Right atrium auricular region (tissue), 2 donors: Measurements from ENCODE around the gene H2BK1. TPM values are rescaled to one million over a fixed set of nuclear protein-coding genes. Genes with fewer than 3 reads are reported as not detected.

Experiments
- DNase-seq: peaks from one replicate; pipeline ENCODE4 v3.0.0-alpha.2; 2019; ENCODE audit warnings: low spot score
- H3K27ac ChIP-seq, 2 donors: fragments of 200-600 bp; sonication (generic); 1 replicate in 1 of 2; 2 replicates in 1 of 2; pipeline ENCODE4 v1.5.1; 2016 to 2019
- H3K27me3 ChIP-seq, 2 donors: fragments of 200-600 bp; sonication (generic); one replicate each; pipeline versions ENCODE4 v1.5.1 to v1.6.0; 2017 to 2019
- H3K36me3 ChIP-seq: fragments of 200-600 bp; sonication (generic); one replicate; pipeline ENCODE4 v1.5.1; 2016
- H3K4me1 ChIP-seq, 2 donors: fragments of 200-600 bp; sonication (generic); one replicate each; pipeline versions ENCODE4 v1.5.1 to v1.6.0; 2017 to 2019
- H3K4me3 ChIP-seq, 2 donors: fragments of 200-600 bp; sonication (generic); 1 replicate in 1 of 2; 2 replicates in 1 of 2; pipeline ENCODE4 v1.5.1; 2017 to 2019; ENCODE audit warnings: mild to moderate bottlenecking in 1 of 2, moderate library complexity in 1 of 2
- H3K9me3 ChIP-seq, 2 donors: fragments of 200-600 bp; sonication (generic); one replicate each; pipeline ENCODE4 v1.5.1; 2019
- total RNA-seq, 2 donors: library from RNA; depleted of rRNA; stranded (reverse); fragments of >200 nt; gene quantifications; one replicate each; pipeline ENCODE4 v1.1.0, GENCODE V29; 2016
- TF ChIP-seq, protein P1 (sequence below), 2 donors: fragments of 200-600 bp; sonication (generic); IDR thresholded peaks; one replicate each; pipeline ENCODE4 v1.5.1; 2019; ENCODE audit warnings: antibody characterized with exemption in 2 of 2

Gene H2BK1
- total RNA-seq, 2 donors from 2014 or later = not detected

DNA sequence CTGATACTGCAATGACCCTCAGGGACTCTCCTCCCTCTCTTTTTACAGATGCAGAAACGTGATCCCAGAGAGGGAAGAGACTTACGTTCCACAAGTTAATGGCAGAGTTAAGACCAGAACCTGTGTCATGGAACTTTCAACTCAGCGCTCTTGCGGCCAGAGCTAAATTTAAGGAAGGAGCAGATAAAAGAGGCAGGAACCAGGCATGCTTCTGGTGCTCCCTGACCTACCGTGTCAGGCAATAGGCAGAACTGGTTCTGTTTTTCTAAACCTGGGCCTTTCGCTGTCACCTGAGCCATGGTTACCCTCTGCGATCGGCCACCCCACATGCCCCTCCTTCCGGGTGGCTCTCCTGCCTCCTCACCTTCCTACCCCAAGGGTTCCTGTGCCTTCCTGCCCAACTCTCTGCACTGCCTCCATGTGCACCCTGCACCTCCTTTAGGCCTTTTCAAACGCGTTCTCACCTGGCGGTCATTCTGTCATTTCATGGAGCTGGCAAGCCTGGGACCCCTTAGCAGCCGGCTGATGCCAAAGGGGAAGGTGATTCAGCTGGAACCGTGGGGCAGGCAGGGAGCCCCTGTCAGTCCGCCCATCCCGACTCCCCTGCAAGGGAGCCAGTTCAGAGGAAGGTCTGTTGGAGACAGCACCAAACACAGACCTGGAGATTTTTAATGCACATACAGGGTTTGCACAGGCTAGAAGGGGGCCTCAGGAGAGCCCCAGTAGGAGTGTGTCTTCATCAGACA is 35.1 kb downstream of the H2BK1 start:
- Histone ChIP-seq H3K36me3 (no peaks in the 10 kb centered on the region), H3K27ac (no peak overlapping the region), H3K4me1 (no peaks in the 10 kb centered on the region), H3K27me3 (no peaks in the 10 kb centered on the region), H3K9me3 (no peaks in the 10 kb centered on the region), H3K4me3 (no peak overlapping the region)
- DNase-seq = no peak
- TF ChIP-seq, protein P1, sequence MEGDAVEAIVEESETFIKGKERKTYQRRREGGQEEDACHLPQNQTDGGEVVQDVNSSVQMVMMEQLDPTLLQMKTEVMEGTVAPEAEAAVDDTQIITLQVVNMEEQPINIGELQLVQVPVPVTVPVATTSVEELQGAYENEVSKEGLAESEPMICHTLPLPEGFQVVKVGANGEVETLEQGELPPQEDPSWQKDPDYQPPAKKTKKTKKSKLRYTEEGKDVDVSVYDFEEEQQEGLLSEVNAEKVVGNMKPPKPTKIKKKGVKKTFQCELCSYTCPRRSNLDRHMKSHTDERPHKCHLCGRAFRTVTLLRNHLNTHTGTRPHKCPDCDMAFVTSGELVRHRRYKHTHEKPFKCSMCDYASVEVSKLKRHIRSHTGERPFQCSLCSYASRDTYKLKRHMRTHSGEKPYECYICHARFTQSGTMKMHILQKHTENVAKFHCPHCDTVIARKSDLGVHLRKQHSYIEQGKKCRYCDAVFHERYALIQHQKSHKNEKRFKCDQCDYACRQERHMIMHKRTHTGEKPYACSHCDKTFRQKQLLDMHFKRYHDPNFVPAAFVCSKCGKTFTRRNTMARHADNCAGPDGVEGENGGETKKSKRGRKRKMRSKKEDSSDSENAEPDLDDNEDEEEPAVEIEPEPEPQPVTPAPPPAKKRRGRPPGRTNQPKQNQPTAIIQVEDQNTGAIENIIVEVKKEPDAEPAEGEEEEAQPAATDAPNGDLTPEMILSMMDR (IDR thresholded peaks at IDR 0.05) = no peak

DNA sequence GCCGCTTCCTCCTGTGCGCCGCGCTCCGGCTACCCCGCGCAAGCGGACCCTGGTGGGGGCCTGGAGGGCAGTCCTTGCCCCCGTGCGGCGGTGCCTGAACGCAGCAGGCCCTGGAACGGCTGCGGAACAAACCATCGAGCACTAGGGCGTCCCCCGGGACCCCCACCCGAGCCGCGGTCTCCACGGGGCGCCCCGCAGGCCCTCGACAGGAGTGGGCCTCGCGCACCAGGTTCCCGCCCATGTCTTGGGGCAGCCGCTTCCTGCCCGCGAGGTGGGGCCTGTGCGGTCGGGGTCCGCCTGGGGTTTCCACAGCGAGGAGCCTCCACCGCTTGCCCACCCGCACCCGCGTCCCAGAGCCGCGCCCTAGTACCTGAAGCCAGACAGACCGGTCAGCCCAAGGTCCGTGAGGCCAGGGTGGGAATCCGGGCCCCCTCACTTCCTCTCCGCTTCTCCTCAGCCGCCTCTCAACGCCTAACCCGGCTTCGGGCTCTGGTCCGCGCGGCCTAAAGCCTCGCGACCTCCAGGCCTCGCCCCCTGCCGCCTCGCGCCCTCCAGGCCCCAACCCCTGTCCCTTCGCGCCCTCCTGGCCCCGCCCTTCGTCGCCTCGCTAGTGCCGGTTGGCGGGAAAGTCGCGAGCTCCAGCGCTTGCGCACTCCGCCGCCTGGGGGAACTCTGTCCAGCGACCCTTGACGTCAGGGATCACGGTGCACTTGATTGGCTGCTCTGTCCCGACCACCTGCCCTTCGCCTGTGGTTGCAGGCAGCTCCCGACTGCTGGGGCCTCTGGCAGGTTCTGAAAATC is 35.8 kb downstream of the H2BK1 start:
- Histone ChIP-seq H3K4me3 (no peak overlapping the region), H3K4me1 (no peaks in the 10 kb centered on the region), H3K36me3 (no peaks in the 10 kb centered on the region), H3K9me3 (no peaks in the 10 kb centered on the region), H3K27me3 (no peaks in the 10 kb centered on the region), H3K27ac (no peak overlapping the region)
- TF ChIP-seq, protein P1 (IDR thresholded peaks at IDR 0.05) = no peak
- DNase-seq = no peak

GRCh38 chr7:151173386-151174245 is 36.7 kb downstream of the H2BK1 start:
- DNase-seq = no peak
- no peaks in the 10 kb centered on the region for H3K4me1 ChIP-seq
- no peaks in the 10 kb centered on the region for H3K9me3 ChIP-seq
- TF ChIP-seq, protein P1 (IDR thresholded peaks at IDR 0.05) = no peak
- H3K27ac ChIP-seq = no peak overlapping the region
- no peaks in the 10 kb centered on the region for H3K36me3 ChIP-seq
- no peak overlapping the region for H3K4me3 ChIP-seq
- no peaks in the 10 kb centered on the region for H3K27me3 ChIP-seq

DNA sequence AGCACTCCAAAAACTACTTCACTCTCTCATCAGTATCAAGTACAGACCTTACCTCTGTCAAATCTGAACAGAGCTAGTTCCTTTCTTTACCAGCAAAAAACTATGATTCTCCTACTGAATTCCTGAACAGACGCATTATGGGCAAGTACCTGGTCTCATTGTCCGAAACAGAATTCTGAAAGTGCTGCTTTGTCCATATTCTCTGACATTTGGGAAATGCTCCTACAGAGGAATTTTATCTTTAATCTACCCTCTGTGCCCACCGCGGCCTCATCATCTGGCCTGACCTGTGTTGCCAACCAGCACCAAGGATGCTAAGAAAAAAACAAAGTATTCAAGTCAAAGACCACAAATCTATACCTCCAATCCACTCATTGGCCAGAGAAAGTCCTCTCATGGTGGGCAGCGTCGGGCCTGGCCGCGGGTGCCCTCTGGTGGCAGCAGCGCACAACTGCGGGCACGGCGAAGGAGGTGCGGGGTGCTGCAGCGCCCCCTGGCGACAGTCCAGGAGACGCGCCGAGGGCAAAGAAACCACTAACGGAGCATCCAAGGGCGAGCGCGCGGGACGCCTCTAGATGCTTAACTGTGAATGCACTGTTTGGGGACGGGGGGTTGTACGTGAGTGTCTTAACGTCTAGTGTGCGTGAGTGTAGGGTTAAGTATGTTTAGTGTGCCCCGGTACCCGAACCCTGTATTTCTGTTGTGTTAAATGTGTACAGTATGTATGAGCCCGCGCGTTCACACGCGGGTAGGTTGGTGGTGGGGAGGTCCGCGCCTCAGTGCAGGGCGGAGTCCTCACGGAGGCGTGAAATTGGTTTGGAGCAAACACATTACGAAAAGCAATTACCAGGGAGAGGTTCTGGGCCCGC is 37.8 kb downstream of the H2BK1 start:
- Histone ChIP-seq H3K36me3 (no peaks in the 10 kb centered on the region), H3K4me1 (peaks cover 0 to 9% of the 10 kb centered on the region in 2 donors), H3K9me3 (no peaks in the 10 kb centered on the region), H3K27me3 (no peaks in the 10 kb centered on the region), H3K27ac (no peak overlapping the region), H3K4me3 (no peak overlapping the region)
- DNase-seq = peak; percentile 69
- TF ChIP-seq, protein P1 (IDR thresholded peaks at IDR 0.05) = peak; percentile 100

- H3K27ac ChIP-seq = no peak overlapping the region
- H3K4me3 ChIP-seq = no peak overlapping the region
- H3K9me3 ChIP-seq = no peaks in the 10 kb centered on the region
- H3K36me3 ChIP-seq = no peaks in the 10 kb centered on the region
- peaks cover 0 to 3% of the 10 kb centered on the region in 2 donors for H3K27me3 ChIP-seq
- TF ChIP-seq, protein P1 (IDR thresholded peaks at IDR 0.05) = no peak
- DNase-seq = no peak
- peaks cover 0 to 17% of the 10 kb centered on the region in 2 donors for H3K4me1 ChIP-seq
These were observed 41.5 kb downstream of the H2BK1 start for GRCh38 chr7:151168787-151169162.
